Caki2 (cell line): ENCODE measurements around the gene STK17A. TPM values are rescaled to one million over a fixed set of nuclear protein-coding genes. Genes with fewer than 3 reads are reported as not detected.

ENCODE experiments used
- DNase-seq: peaks from one replicate; pipeline ENCODE4 v3.0.0-alpha.2; 2015; ENCODE audit warnings: low read depth
- in situ Hi-C: cut with HindIII; loops from 2 replicates; pipeline ENCODE4 v1.10.0; 2016; ENCODE audit warnings: low sequenced_read_pairs, low pct_unique_long_range_greater_than_20kb, mixed read lengths
- total RNA-seq: library from RNA; depleted of rRNA; stranded (reverse); fragments of >200 nt; shearing (Covaris generic); gene quantifications from 2 replicates; pipeline ENCODE4 v1.2.3, GENCODE V29; 2014; ENCODE audit warnings: low replicate concordance; rRNA removed

STK17A gene
- 54.6 and 68.4 TPM in 2 replicates for total RNA-seq

GRCh38 chr7:43582503-43583423 is at the start of gene STK17A:
Gene STK17A (plus strand): TSS chr7:43583108. CDS start chr7:43583244, 136 bp downstream.
- in situ Hi-C loops: no loop called here
- peak; percentile 90 for DNase-seq

- in situ Hi-C loops: no loop called here
- DNase-seq: no peak
These were observed 49.0 kb upstream of the STK17A start for GRCh38 chr7:43533801-43534479.

- in situ Hi-C loops: no loop called here
- peak; percentile 23 for DNase-seq
These were observed 47.9 kb upstream of the STK17A start for GRCh38 chr7:43535031-43535451.

GRCh38 chr7:43535810-43536585 is 46.9 kb upstream of the STK17A start:
- DNase-seq: peak; percentile 47
- in situ Hi-C loops: no loop called here

GRCh38 chr7:43536773-43537172 is 46.1 kb upstream of the STK17A start:
- in situ Hi-C loops: no loop called here
- no peak for DNase-seq

- in situ Hi-C loops: no loop called here
- DNase-seq: peak; percentile 54
These were observed 45.0 kb upstream of the STK17A start for GRCh38 chr7:43537765-43538403.

- DNase-seq: no peak
- in situ Hi-C loops: no loop called here
These were observed 44.5 kb upstream of the STK17A start for GRCh38 chr7:43538404-43538771.

- no peak for DNase-seq
- in situ Hi-C loops: no loop called here
These were observed 42.4 kb upstream of the STK17A start for GRCh38 chr7:43540471-43540870.

DNA sequence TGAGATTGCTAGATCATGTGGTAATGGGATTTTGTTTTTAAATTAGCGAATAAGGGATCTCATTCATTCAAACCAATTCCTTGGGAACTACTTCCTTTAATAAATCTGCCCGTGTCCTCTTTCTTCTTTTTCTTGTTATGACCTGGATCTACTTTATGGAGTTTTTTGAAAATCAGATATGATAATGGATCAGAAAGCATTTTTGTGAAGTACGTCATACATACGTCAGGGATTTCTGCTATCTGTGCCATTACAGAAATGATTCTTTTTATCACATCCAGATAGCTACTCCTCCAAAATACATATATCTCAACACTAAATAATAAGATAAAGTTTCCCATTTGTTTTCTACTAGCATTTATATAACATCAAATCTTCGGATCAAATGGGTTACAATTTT is 40.2 kb upstream of the STK17A start:
- in situ Hi-C loops: no loop called here

GRCh38 chr7:43546231-43546630 is 36.7 kb upstream of the STK17A start:
- in situ Hi-C loops: no loop called here
- no peak for DNase-seq

More for the DNA sequence above, 40.2 kb upstream of the STK17A start:
- DNase-seq: no peak

GRCh38 chr7:43550427-43550826 is 32.5 kb upstream of the STK17A start:
- no peak for DNase-seq
- in situ Hi-C loops: no loop called here

DNA sequence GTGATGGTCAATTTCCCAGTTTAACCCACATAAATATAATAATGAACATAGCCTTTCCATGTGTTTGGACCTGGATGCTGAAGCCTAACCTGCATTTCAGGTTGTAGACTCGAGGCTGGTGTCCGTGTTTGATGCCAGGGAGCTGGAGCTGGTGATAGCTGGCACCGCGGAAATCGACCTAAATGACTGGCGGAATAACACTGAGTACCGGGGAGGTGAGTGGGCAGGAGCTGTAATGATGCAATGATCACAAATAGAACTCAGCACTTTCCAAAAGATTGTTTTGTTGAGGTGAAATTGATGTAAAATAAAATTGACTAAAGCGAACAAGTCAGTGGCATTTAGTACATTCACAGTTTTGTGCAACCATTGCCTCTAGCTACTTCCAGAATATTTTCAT is 30.8 kb upstream of the STK17A start:
- in situ Hi-C loops: no loop called here

GRCh38 chr7:43553999-43554398 is 28.9 kb upstream of the STK17A start:
- no peak for DNase-seq
- in situ Hi-C loops: no loop called here

More for the DNA sequence above, 30.8 kb upstream of the STK17A start:
- DNase-seq: no peak

DNA sequence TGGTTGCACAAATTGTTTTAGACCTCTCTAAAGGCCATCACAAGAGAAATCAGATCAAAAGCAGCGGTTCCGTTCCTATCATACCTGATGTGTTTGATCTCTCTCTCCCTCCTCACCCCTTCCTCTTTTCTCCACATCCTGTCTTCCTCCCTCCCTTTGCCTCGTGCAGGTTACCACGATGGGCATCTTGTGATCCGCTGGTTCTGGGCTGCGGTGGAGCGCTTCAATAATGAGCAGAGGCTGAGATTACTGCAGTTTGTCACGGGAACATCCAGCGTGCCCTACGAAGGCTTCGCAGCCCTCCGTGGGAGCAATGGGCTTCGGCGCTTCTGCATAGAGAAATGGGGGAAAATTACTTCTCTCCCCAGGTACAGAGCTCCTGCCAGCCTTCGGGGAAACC is 28.5 kb upstream of the STK17A start:
- no peak for DNase-seq
- in situ Hi-C loops: no loop called here

- in situ Hi-C loops: no loop called here
- DNase-seq: no peak
These were observed 24.9 kb upstream of the STK17A start for GRCh38 chr7:43557831-43558495.

- DNase-seq: no peak
These were observed 23.6 kb upstream of the STK17A start for GRCh38 chr7:43559171-43559945.

GRCh38 chr7:43559946-43560335 is 23.0 kb upstream of the STK17A start:
- in situ Hi-C loops: no loop called here
- no peak for DNase-seq

More at GRCh38 chr7:43559171-43559945, 23.6 kb upstream of the STK17A start:
- in situ Hi-C loops: no loop called here
